Retinal pigment epithelial cell (primary cell): ENCODE results near the gene MBNL1.

Experiments used
- DNase-seq: peaks from one replicate; pipeline ENCODE4 v3.0.0-alpha.2; 2010; ENCODE audit warnings: low read depth
- H3K4me3 ChIP-seq: 2 replicates; pipeline ENCODE4 v1.5.1; 2011; ENCODE audit warnings: mild to moderate bottlenecking, low read length, control low read depth, moderate library complexity
- CTCF ChIP-seq: conservative IDR thresholded peaks from 2 replicates; pipeline ENCODE4 v1.5.1; 2011; ENCODE audit warnings: low read depth, low read length, control low read depth, inconsistent platforms

MBNL1 gene

GRCh38 chr3:152252755-152253154 is 16.0 kb upstream of the MBNL1 start:
- no peak for TF ChIP-seq CTCF
- H3K4me3 ChIP-seq: no peak overlapping the region
- no peak for DNase-seq

DNA sequence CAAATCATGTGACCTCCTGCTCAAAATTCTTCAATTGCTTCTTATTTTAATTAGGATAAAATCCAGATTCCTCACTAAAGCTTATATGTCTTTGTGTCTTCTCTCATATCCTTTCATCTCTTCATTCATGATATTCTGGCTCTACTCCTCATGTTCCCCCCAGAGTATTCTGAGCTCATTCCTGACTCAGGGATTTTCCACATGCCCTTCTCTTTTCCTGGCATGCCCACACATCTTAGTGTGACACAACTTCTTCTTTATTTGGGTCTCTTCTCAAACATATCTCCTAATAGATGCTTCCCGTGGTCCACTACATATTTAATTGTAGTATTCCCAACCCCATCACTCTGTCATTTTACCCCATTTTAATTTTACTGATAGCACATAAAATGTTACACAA is 15.2 kb upstream of the MBNL1 start:
- DNase-seq: no peak
- no peak for TF ChIP-seq CTCF
- H3K4me3 ChIP-seq: no peak overlapping the region

DNA sequence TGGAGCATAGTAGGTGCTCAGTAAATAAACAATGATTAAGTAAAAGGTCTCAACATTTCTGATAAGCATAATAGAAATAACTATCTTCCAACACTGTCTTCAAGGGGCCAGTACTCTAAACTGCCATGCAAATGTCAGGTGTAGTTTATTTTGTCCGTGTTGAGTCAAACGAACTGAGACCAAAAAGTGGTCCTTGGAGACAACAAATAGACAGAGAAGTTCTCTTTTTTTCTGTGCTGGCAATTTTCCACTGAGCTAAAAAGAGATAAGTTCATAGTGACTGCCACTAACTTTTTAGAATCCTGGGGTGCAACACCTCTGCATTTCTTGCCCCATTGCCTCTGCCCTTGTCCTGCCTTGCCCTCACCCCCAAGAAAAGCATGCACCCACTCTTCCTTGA is 14.7 kb upstream of the MBNL1 start:
- DNase-seq: no peak
- no peak overlapping the region for H3K4me3 ChIP-seq
- no peak for TF ChIP-seq CTCF

GRCh38 chr3:152255290-152255689 is 13.4 kb upstream of the MBNL1 start:
- DNase-seq: no peak
- H3K4me3 ChIP-seq: no peak overlapping the region
- no peak for TF ChIP-seq CTCF

GRCh38 chr3:152256851-152257562 is 11.7 kb upstream of the MBNL1 start:
- DNase-seq: no peak

DNA sequence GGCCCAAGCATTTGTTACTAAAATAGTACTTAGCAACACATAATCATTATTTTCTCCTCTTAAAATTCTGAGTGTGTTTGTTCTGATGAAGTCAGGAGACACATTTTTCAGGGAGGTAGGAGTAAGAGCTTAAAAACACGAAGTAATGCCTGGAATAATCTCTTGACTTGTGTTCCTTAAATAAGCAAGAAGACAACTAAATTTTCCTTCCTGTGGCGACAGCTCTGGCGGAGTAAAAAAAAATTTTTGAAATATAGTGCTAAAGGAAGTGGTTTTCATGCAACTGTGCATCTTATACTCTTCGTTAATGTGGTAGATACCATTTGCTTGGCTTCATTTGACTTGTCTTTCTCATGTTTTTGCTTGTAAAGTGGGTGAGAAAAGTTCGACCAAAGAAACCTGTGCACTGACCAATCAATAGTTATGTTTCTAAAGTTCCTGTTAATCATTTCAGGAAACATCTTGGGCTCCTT is 11.1 kb upstream of the MBNL1 start:
- DNase-seq: no peak
- H3K4me3 ChIP-seq: no peak overlapping the region
- TF ChIP-seq CTCF: no peak

More at GRCh38 chr3:152256851-152257562, 11.7 kb upstream of the MBNL1 start:
- H3K4me3 ChIP-seq: no peak overlapping the region
- no peak for TF ChIP-seq CTCF
